Measurements from ENCODE around the gene QRICH2.

QRICH2 gene

DNA sequence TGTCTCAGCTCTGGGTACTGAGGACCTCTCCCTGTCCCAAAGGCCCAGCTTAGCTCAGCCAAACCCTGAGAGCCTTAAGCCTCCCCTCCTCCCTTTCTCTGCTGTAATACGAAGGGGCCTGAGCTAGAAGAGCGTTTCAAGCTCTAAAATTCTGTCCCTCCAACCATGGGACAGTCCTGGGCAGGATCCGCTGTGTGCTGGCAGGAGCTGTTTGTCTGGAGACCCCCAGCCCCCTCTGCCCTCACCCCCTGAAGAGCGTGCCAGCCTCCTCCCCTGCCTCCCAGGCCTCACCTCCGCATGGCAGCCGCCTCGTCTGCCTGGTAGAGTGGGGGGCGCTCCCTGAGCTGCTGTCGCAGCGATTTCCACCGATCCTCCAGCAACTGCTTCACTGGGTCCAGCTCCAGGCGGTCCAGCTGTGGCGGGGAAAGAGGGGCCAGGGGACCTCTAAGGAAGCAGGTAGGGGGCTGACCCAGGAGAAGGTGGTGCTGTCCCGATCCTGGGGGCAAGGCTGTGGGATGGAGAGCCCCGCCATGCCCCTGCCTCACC, 28.3 kb downstream of the QRICH2 start:
- H3K4me3 ChIP-seq (ENCODE audit: insufficient read depth, low read length, poor library complexity, severe bottlenecking), result no peak overlapping the region
- H3K9me3 ChIP-seq (ENCODE audit: insufficient read depth, low read length), result no peaks in the 10 kb centered on the region
- H3K4me2 ChIP-seq (ENCODE audit: low read depth, low read length, poor library complexity, severe bottlenecking), result no peak overlapping the region
- no peak overlapping the region for H2AFZ ChIP-seq (ENCODE audit: low read depth, low read length, severe bottlenecking)
- no peak overlapping the region for H3K27ac ChIP-seq (ENCODE audit: low read depth, low read length)
- TF ChIP-seq, protein P1, sequence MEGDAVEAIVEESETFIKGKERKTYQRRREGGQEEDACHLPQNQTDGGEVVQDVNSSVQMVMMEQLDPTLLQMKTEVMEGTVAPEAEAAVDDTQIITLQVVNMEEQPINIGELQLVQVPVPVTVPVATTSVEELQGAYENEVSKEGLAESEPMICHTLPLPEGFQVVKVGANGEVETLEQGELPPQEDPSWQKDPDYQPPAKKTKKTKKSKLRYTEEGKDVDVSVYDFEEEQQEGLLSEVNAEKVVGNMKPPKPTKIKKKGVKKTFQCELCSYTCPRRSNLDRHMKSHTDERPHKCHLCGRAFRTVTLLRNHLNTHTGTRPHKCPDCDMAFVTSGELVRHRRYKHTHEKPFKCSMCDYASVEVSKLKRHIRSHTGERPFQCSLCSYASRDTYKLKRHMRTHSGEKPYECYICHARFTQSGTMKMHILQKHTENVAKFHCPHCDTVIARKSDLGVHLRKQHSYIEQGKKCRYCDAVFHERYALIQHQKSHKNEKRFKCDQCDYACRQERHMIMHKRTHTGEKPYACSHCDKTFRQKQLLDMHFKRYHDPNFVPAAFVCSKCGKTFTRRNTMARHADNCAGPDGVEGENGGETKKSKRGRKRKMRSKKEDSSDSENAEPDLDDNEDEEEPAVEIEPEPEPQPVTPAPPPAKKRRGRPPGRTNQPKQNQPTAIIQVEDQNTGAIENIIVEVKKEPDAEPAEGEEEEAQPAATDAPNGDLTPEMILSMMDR (IDR thresholded peaks at IDR 0.05; ENCODE audit: insufficient read depth, low read length, poor library complexity, severe bottlenecking), result no peak
- TF ChIP-seq EZH2phosphoT487 (conservative IDR thresholded peaks at IDR 0.05; ENCODE audit: low read length), result no peak
- no peaks in the 10 kb centered on the region for H3K27me3 ChIP-seq (ENCODE audit: low read length)
- no peaks in the 10 kb centered on the region for H3K36me3 ChIP-seq (ENCODE audit: low read length)
- no peaks in the 10 kb centered on the region; the same call in 1 of the 2 replicates for H3F3A ChIP-seq (ENCODE audit: insufficient read depth)
- no peaks in the 10 kb centered on the region for H3K79me2 ChIP-seq (ENCODE audit: insufficient read depth, low read length)
- no peaks in the 10 kb centered on the region for H3K9me2 ChIP-seq (replicated peaks; ENCODE audit: insufficient read depth, low read length)
- H4K20me1 ChIP-seq (ENCODE audit: low read depth, low read length), result no peaks in the 10 kb centered on the region
- H3K9ac ChIP-seq (ENCODE audit: low read length), result no peak overlapping the region

DNA sequence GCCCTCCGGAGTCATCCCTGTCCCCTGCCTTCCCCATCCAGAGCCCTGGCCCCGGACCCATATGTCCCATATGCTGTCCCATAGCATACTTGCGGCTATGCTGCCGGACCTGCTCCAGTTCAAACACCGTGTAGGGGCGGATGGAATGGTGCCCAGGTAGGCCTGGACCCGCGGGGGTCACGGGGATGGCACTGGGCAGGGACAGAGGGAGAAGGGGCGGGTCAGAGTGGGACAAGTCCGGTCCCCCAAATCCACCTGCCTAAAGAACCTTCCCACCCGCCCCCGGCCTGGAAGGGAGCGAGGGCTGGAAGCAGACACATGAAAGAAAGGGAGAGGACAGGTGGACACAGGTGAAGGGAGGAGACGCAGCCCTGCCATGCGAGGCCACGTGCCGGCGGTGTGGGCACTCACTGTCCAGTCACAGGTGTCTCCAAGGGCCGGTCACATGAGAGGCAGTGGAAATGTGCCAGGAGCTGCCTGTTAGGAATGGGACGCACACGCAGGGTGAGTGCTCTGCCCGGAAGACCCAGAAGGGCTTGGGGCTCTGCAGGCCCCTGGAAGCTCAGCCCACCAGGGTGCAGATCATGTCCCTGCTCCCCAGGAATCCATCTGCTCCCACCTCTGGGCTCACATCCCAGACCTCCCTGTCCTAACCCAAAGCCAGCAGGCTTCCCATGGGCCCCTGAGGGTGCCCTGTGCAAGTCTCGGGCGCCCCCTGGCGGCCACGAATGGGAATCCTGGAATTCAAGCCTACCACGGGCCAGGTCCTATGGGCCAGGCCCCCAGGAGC, 28.9 kb downstream of the QRICH2 start:
- H3K27ac ChIP-seq (ENCODE audit: low read depth, low read length), result no peak overlapping the region
- no peaks in the 10 kb centered on the region for H4K20me1 ChIP-seq (ENCODE audit: low read depth, low read length)
- H3F3A ChIP-seq (ENCODE audit: insufficient read depth), result no peaks in the 10 kb centered on the region; the same call in 1 of the 2 replicates
- no peaks in the 10 kb centered on the region for H3K36me3 ChIP-seq (ENCODE audit: low read length)
- H2AFZ ChIP-seq (ENCODE audit: low read depth, low read length, severe bottlenecking), result no peak overlapping the region
- no peaks in the 10 kb centered on the region for H3K9me3 ChIP-seq (ENCODE audit: insufficient read depth, low read length)
- H3K9ac ChIP-seq (ENCODE audit: low read length), result no peak overlapping the region
- H3K4me3 ChIP-seq (ENCODE audit: insufficient read depth, low read length, poor library complexity, severe bottlenecking), result no peak overlapping the region
- H3K4me2 ChIP-seq (ENCODE audit: low read depth, low read length, poor library complexity, severe bottlenecking), result no peak overlapping the region
- no peak for TF ChIP-seq EZH2phosphoT487 (conservative IDR thresholded peaks at IDR 0.05; ENCODE audit: low read length)
- TF ChIP-seq, protein P1 (IDR thresholded peaks at IDR 0.05; ENCODE audit: insufficient read depth, low read length, poor library complexity, severe bottlenecking), result peak; percentile 94
- H3K9me2 ChIP-seq (replicated peaks; ENCODE audit: insufficient read depth, low read length), result no peaks in the 10 kb centered on the region
- no peaks in the 10 kb centered on the region for H3K79me2 ChIP-seq (ENCODE audit: insufficient read depth, low read length)
- H3K27me3 ChIP-seq (ENCODE audit: low read length), result no peaks in the 10 kb centered on the region

DNA sequence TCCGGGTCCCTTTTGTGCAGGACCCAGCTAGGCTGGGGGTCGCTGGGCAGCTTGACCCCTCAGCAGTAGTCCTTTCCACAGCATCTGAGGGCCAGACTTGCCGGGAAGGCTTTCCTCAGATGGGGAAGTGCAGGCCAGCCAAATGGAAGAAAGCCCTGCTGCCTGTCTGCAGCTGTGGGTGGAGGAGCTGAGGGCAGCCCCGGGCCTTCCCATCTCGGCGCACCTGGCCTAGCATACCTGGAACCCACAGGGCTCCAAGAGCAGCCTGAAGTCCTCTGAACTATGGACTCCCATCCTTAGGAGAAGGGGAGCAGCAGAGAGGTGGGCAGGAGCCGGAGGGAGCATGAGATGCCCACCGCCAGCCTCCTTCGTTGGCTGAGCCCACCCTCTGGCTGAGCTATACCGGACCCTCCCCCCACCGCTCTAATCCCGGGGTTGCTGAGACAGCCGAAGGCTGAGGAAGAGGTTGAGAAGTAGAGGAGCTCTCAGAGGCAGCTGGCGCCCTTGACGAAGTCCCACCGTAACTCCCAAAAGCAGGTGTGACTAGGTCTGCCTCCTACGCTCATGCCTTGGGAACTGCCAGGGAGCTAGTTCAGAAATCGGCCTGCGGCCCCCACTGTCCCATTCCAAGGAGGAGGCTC, 29.7 kb downstream of the QRICH2 start:
- Histone ChIP-seq H4K20me1 (ENCODE audit: low read depth, low read length) (no peaks in the 10 kb centered on the region), H3K36me3 (ENCODE audit: low read length) (no peaks in the 10 kb centered on the region), H3K4me3 (ENCODE audit: insufficient read depth, low read length, poor library complexity, severe bottlenecking) (no peak overlapping the region), H3K27me3 (ENCODE audit: low read length) (no peaks in the 10 kb centered on the region), H3F3A (ENCODE audit: insufficient read depth) (peaks cover 4% of the 10 kb centered on the region), H3K79me2 (ENCODE audit: insufficient read depth, low read length) (no peaks in the 10 kb centered on the region), H2AFZ (ENCODE audit: low read depth, low read length, severe bottlenecking) (no peak overlapping the region), H3K9me2 (replicated peaks; ENCODE audit: insufficient read depth, low read length) (no peaks in the 10 kb centered on the region), H3K9me3 (ENCODE audit: insufficient read depth, low read length) (no peaks in the 10 kb centered on the region), H3K4me2 (ENCODE audit: low read depth, low read length, poor library complexity, severe bottlenecking) (no peak overlapping the region), H3K9ac (ENCODE audit: low read length) (no peak overlapping the region), H3K27ac (ENCODE audit: low read depth, low read length) (no peak overlapping the region)
- TF ChIP-seq, protein P1 (IDR thresholded peaks at IDR 0.05; ENCODE audit: insufficient read depth, low read length, poor library complexity, severe bottlenecking), result no peak
- no peak for TF ChIP-seq EZH2phosphoT487 (conservative IDR thresholded peaks at IDR 0.05; ENCODE audit: low read length)
